HepG2 (cell line): ENCODE measurements around the gene ZNF615. TPM values are rescaled to one million over a fixed set of nuclear protein-coding genes. Genes with fewer than 3 reads are reported as not detected.
A peak's percentile ranks its signal among the peaks of the same experiment; 100 is the strongest.

Source experiments
- AFF4 ChIP-seq: sonication (generic); formaldehyde crosslinking; IDR thresholded peaks from 2 replicates; pipeline ENCODE4 v1.4.0; 2020; ENCODE audit warnings: missing genetic modification reagents
- ARID3A ChIP-seq: IDR thresholded peaks from 2 replicates; pipeline ENCODE4 v1.6.1; 2012; ENCODE audit warnings: low read depth, low read length, improper control_type of control experiment
- ATAD3A ChIP-seq: sonication (generic); formaldehyde crosslinking; IDR thresholded peaks from 2 replicates; pipeline ENCODE4 v1.4.0; 2020; ENCODE audit warnings: missing genetic modification reagents
- BCL6 ChIP-seq: IDR thresholded peaks from 2 replicates; pipeline ENCODE4 v1.6.1; 2016; ENCODE audit warnings: missing genetic modification reagents, missing compliant biosample characterization
- GPN1 ChIP-seq: sonication (generic); formaldehyde crosslinking; IDR thresholded peaks from 2 replicates; pipeline ENCODE4 v1.5.1; 2020; ENCODE audit warnings: missing genetic modification reagents, borderline replicate concordance
- HNF4G ChIP-seq, 2 experiments: sonication (generic) in 1 of 2; formaldehyde crosslinking in 1 of 2; IDR thresholded peaks; 2 replicates each; pipeline versions ENCODE4 v1.4.0 to v1.6.1; 2011 to 2020; ENCODE audit warnings: borderline replicate concordance in 2 of 2, low read depth in 2 of 2, mild to moderate bottlenecking in 2 of 2, low read length in 1 of 2, missing genetic modification reagents in 1 of 2, moderate library complexity in 1 of 2
- JUN ChIP-seq: sonication (generic); formaldehyde crosslinking; IDR thresholded peaks from 2 replicates; pipeline ENCODE4 v1.4.0; 2020; ENCODE audit warnings: mild to moderate bottlenecking, missing genetic modification reagents
- MAFG ChIP-seq: sonication (generic); formaldehyde crosslinking; IDR thresholded peaks from 2 replicates; pipeline ENCODE4 v1.5.1; 2020; ENCODE audit warnings: mild to moderate bottlenecking, missing genetic modification reagents
- SKI ChIP-seq: fragments of 450-650 bp; IDR thresholded peaks from one replicate; pipeline ENCODE4 v1.6.1; 2018; ENCODE audit warnings: mild to moderate bottlenecking; ENCODE audit not compliant: partially characterized antibody
- ZMAT3 ChIP-seq: sonication (generic); formaldehyde crosslinking; conservative IDR thresholded peaks from 2 replicates; pipeline ENCODE4 v1.7.0; 2021; ENCODE audit warnings: missing genetic modification reagents
- ZNF234 ChIP-seq: sonication (generic); formaldehyde crosslinking; conservative IDR thresholded peaks from 2 replicates; pipeline ENCODE4 v1.5.1; 2020; ENCODE audit warnings: mild to moderate bottlenecking, missing genetic modification reagents
- ZNF3 ChIP-seq: IDR thresholded peaks from 2 replicates; pipeline ENCODE4 v1.7.0; 2017; ENCODE audit warnings: inconsistent platforms
- ZNF34 ChIP-seq: sonication (generic); formaldehyde crosslinking; IDR thresholded peaks from 2 replicates; pipeline ENCODE4 v1.4.0; 2020; ENCODE audit warnings: mild to moderate bottlenecking, missing genetic modification reagents, borderline replicate concordance
- ZNF441 ChIP-seq: sonication (generic); formaldehyde crosslinking; IDR thresholded peaks from 2 replicates; pipeline ENCODE4 v1.7.0; 2021; ENCODE audit warnings: missing genetic modification reagents, borderline replicate concordance
- ZNF496 ChIP-seq: sonication (generic); formaldehyde crosslinking; IDR thresholded peaks from 2 replicates; pipeline ENCODE4 v1.8.1; 2023; ENCODE audit warnings: mild to moderate bottlenecking, moderate library complexity, missing genetic modification reagents; ENCODE audit not compliant: insufficient replicate concordance
- ZNF513 ChIP-seq: sonication (generic); formaldehyde crosslinking; conservative IDR thresholded peaks from 2 replicates; pipeline ENCODE4 v1.5.0; 2020; ENCODE audit warnings: missing genetic modification reagents
- ZNF614 ChIP-seq: IDR thresholded peaks from 2 replicates; pipeline ENCODE4 v1.6.1; 2018; ENCODE audit warnings: missing biosample characterization, missing genetic modification reagents, inconsistent platforms, borderline replicate concordance
- ZSCAN20 ChIP-seq: sonication (generic); formaldehyde crosslinking; IDR thresholded peaks from 2 replicates; pipeline ENCODE4 v1.4.0; 2020; ENCODE audit warnings: missing genetic modification reagents, mild to moderate bottlenecking, borderline replicate concordance
- polyA plus RNA-seq, 8 experiments: library from polyadenylated mRNA; depleted of rRNA in 3 of 8; stranded (reverse) in 7 of 8; unstranded in 1 of 8; fragments of >200 nt; fragmentation: Illumina TruSeq in 4 of 8; extraction: Trizol in 4 of 8; gene quantifications; 2 replicates each; pipeline versions ENCODE4 v1.2.1 to v1.2.3, GENCODE V29; 2011 to 2016; ENCODE audit warnings: low read depth in 4 of 8, missing spikeins in 1 of 8, mixed read lengths in 1 of 8; ENCODE audit not compliant: insufficient read depth in 1 of 8
- total RNA-seq, 5 experiments: library from RNA; depleted of rRNA; stranded (reverse); fragments of >200 nt; fragmentation: Illumina TruSeq; extraction: Trizol; gene quantifications; 2 replicates each; pipeline ENCODE4 v1.2.3, GENCODE V29; 2016; ENCODE audit warnings: low read depth in 1 of 5
- TF ChIP-seq, protein P1 (sequence below): sonication (generic); formaldehyde crosslinking; IDR thresholded peaks from 2 replicates; pipeline ENCODE4 v1.4.0; 2020; ENCODE audit warnings: missing genetic modification reagents
- TF ChIP-seq, protein P2 (sequence below): sonication (generic); formaldehyde crosslinking; IDR thresholded peaks from 2 replicates; pipeline ENCODE4 v1.5.0; 2020; ENCODE audit warnings: missing genetic modification reagents

ZNF615 gene
- total and polyA plus RNA-seq, 2 of the 13 experiments (the other 11 are each of a cell fraction or from before 2014, with no cell fraction given) = 5.2 to 7.8 TPM

GRCh38 chr19:52007806-52008557 lies at the start of gene ZNF615 (continued):
- no peak for TF ChIP-seq ZNF496 (CRISPR knock-in tag)
- peak; percentile 68 for TF ChIP-seq ZMAT3
- no peak for TF ChIP-seq SKI
- TF ChIP-seq HNF4G (IDR thresholded peaks at IDR 0.05; ENCODE audit: borderline replicate concordance, low read depth, low read length) = no peak; the same call in 1 of the 2 replicates
- peak; percentile 47; the same call in 1 of the 2 replicates for TF ChIP-seq HNF4G (CRISPR knock-in tag; IDR thresholded peaks at IDR 0.05; ENCODE audit: borderline replicate concordance, low read depth)
- no peak for TF ChIP-seq ZNF441 (CRISPR knock-in tag)
- TF ChIP-seq ZSCAN20 (CRISPR knock-in tag) = no peak
- TF ChIP-seq GPN1 (CRISPR knock-in tag) = no peak
- no peak for TF ChIP-seq ZNF234 (CRISPR knock-in tag)
- TF ChIP-seq ZNF3 = no peak
- TF ChIP-seq, protein P1, sequence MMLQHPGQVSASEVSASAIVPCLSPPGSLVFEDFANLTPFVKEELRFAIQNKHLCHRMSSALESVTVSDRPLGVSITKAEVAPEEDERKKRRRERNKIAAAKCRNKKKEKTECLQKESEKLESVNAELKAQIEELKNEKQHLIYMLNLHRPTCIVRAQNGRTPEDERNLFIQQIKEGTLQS = no peak
- TF ChIP-seq, protein P2, sequence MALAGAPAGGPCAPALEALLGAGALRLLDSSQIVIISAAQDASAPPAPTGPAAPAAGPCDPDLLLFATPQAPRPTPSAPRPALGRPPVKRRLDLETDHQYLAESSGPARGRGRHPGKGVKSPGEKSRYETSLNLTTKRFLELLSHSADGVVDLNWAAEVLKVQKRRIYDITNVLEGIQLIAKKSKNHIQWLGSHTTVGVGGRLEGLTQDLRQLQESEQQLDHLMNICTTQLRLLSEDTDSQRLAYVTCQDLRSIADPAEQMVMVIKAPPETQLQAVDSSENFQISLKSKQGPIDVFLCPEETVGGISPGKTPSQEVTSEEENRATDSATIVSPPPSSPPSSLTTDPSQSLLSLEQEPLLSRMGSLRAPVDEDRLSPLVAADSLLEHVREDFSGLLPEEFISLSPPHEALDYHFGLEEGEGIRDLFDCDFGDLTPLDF (CRISPR knock-in tag) = peak; percentile 72
- no peak for TF ChIP-seq JUN (CRISPR knock-in tag)
- TF ChIP-seq AFF4 (CRISPR knock-in tag) = no peak
- TF ChIP-seq MAFG (CRISPR knock-in tag) = no peak
- no peak for TF ChIP-seq ARID3A
- no peak for TF ChIP-seq ATAD3A (CRISPR knock-in tag)
- TF ChIP-seq ZNF513 (CRISPR knock-in tag) = no peak
- TF ChIP-seq ZNF614 (CRISPR knock-in tag) = no peak
- no peak for TF ChIP-seq BCL6
- no peak; the same call in 1 of the 2 replicates for TF ChIP-seq ZNF34 (CRISPR knock-in tag)
